H9 (cell line): ENCODE results near the gene TRPC6. TPM values are rescaled to one million over a fixed set of nuclear protein-coding genes. Genes with fewer than 3 reads are reported as not detected.

ENCODE experiments used
- DNase-seq: peaks from one replicate; pipeline ENCODE4 v3.0.0-alpha.2; 2017
- H2AFZ ChIP-seq: one replicate; pipeline ENCODE4 v1.6.1; 2013; ENCODE audit warnings: mild to moderate bottlenecking, low read length, control low read depth, moderate library complexity
- H2AK5ac ChIP-seq: 2 replicates; pipeline ENCODE4 v1.6.1; 2013; ENCODE audit warnings: low read length, control low read depth, mixed read lengths; ENCODE audit not compliant: insufficient read length
- H2BK120ac ChIP-seq: one replicate; pipeline ENCODE4 v1.6.1; 2013; ENCODE audit warnings: low read depth, mild to moderate bottlenecking, low read length, control low read depth, inconsistent platforms; ENCODE audit not compliant: poor library complexity, severe bottlenecking
- H2BK12ac ChIP-seq: 2 replicates; pipeline ENCODE4 v1.6.1; 2013; ENCODE audit warnings: low read length, control low read depth, mixed read lengths, low read depth; ENCODE audit not compliant: insufficient read length
- H2BK15ac ChIP-seq: 2 replicates; pipeline ENCODE4 v1.6.1; 2013; ENCODE audit warnings: low read depth, low read length, control low read depth
- H2BK20ac ChIP-seq: one replicate; pipeline ENCODE4 v1.6.1; 2013; ENCODE audit warnings: low read depth, mild to moderate bottlenecking, low read length, control low read depth, inconsistent platforms; ENCODE audit not compliant: poor library complexity, severe bottlenecking
- H2BK5ac ChIP-seq: 2 replicates; pipeline ENCODE4 v1.6.1; 2013; ENCODE audit warnings: low read length, control low read depth, mixed read lengths; ENCODE audit not compliant: insufficient read length
- H3K14ac ChIP-seq: 2 replicates; pipeline ENCODE4 v1.6.1; 2013; ENCODE audit warnings: low read length, control low read depth; ENCODE audit not compliant: insufficient read depth
- H3K18ac ChIP-seq: 2 replicates; pipeline ENCODE4 v1.6.1; 2013; ENCODE audit warnings: low read depth, mild to moderate bottlenecking, mixed read lengths, low read length, control low read depth; ENCODE audit not compliant: insufficient read length
- H3K23ac ChIP-seq: 2 replicates; pipeline ENCODE4 v1.6.1; 2013; ENCODE audit warnings: low read length, control low read depth, mixed read lengths, low read depth; ENCODE audit not compliant: insufficient read length
- H3K23me2 ChIP-seq: 2 replicates; pipeline ENCODE4 v1.6.1; 2013; ENCODE audit warnings: low read depth, mild to moderate bottlenecking, mixed read lengths, low read length, control low read depth; ENCODE audit not compliant: insufficient read length, poor library complexity, severe bottlenecking
- H3K27ac ChIP-seq: 2 replicates; pipeline ENCODE4 v1.5.1; 2013; ENCODE audit warnings: low read length, control low read depth, mixed read lengths, low read depth; ENCODE audit not compliant: insufficient read length
- H3K27me3 ChIP-seq: 2 replicates; pipeline ENCODE4 v1.6.1; 2013; ENCODE audit warnings: low read length, control low read depth, inconsistent platforms; ENCODE audit not compliant: insufficient read depth
- H3K4ac ChIP-seq: 2 replicates; pipeline ENCODE4 v1.6.1; 2013; ENCODE audit warnings: low read depth, mild to moderate bottlenecking, control low read depth, inconsistent platforms, low read length, moderate library complexity
- H3K4me1 ChIP-seq: 2 replicates; pipeline ENCODE4 v1.6.1; 2013; ENCODE audit warnings: low read length, control low read depth, inconsistent platforms; ENCODE audit not compliant: insufficient read depth
- H3K4me2 ChIP-seq: 2 replicates; pipeline ENCODE4 v1.6.1; 2013; ENCODE audit warnings: low read length, control low read depth, mixed read lengths; ENCODE audit not compliant: insufficient read length, insufficient read depth
- H3K56ac ChIP-seq: 2 replicates; pipeline ENCODE4 v1.6.1; 2013; ENCODE audit warnings: low read depth, mild to moderate bottlenecking, mixed read lengths, low read length, control low read depth; ENCODE audit not compliant: insufficient read length
- H3K79me1 ChIP-seq: 2 replicates; pipeline ENCODE4 v1.6.1; 2013; ENCODE audit warnings: low read depth, mild to moderate bottlenecking, moderate library complexity, low read length, control low read depth, inconsistent platforms; ENCODE audit not compliant: insufficient read depth, poor library complexity, severe bottlenecking
- H3K79me2 ChIP-seq: 2 replicates; pipeline ENCODE4 v1.6.1; 2013; ENCODE audit warnings: low read length, control low read depth, inconsistent platforms; ENCODE audit not compliant: insufficient read depth
- H3K9ac ChIP-seq: 2 replicates; pipeline ENCODE4 v1.6.1; 2013; ENCODE audit warnings: low read length, control low read depth, mixed read lengths; ENCODE audit not compliant: insufficient read length; ENCODE audit errors: extremely low read depth
- H3K9me3 ChIP-seq: one replicate; pipeline ENCODE4 v1.6.1; 2013; ENCODE audit warnings: low read depth, low read length, inconsistent platforms; ENCODE audit not compliant: control insufficient read depth
- H3T11ph ChIP-seq: one replicate; pipeline ENCODE4 v1.6.1; 2013; ENCODE audit warnings: mild to moderate bottlenecking, low read length, control low read depth, inconsistent platforms
- H4K20me1 ChIP-seq: one replicate; pipeline ENCODE4 v1.6.1; 2013; ENCODE audit not compliant: control insufficient read depth, insufficient read length, insufficient read depth
- H4K5ac ChIP-seq: 2 replicates; pipeline ENCODE4 v1.6.1; 2013; ENCODE audit warnings: low read depth, mild to moderate bottlenecking, mixed read lengths, low read length, control low read depth; ENCODE audit not compliant: insufficient read length
- H4K8ac ChIP-seq: replicated peaks from 2 replicates; pipeline ENCODE4 v1.6.1; 2013; ENCODE audit warnings: low read length, control low read depth, mixed read lengths, low read depth; ENCODE audit not compliant: insufficient read length
- H4K91ac ChIP-seq: 2 replicates; pipeline ENCODE4 v1.6.1; 2013; ENCODE audit warnings: low read depth, mild to moderate bottlenecking, moderate library complexity, mixed read lengths, low read length, control low read depth; ENCODE audit not compliant: insufficient read length
- H3K27ac Mint-ChIP-seq, 3 experiments: 2 replicates in 2 of 3; 3 replicates in 1 of 3; pipeline ENCODE4 v1.8.0; 2020 to 2021; ENCODE audit warnings: mixed read lengths in 3 of 3, mild to moderate bottlenecking in 1 of 3, moderate library complexity in 1 of 3
- H3K27me3 Mint-ChIP-seq: 2 replicates; pipeline ENCODE4 v1.8.0; 2021; ENCODE audit warnings: low read depth, mild to moderate bottlenecking, moderate library complexity, mixed read lengths
- H3K36me3 Mint-ChIP-seq, 3 experiments: 2 replicates in 2 of 3; 3 replicates in 1 of 3; pipeline ENCODE4 v1.8.0; 2020 to 2021; ENCODE audit warnings: low read depth in 3 of 3, mixed read lengths in 3 of 3; ENCODE audit not compliant: insufficient read depth in 1 of 3
- H3K4me1 Mint-ChIP-seq, 2 experiments: 2 replicates each; pipeline ENCODE4 v1.8.0; 2020; ENCODE audit warnings: mixed read lengths in 2 of 2
- H3K4me3 Mint-ChIP-seq, 2 experiments: 2 replicates in 1 of 2; 3 replicates in 1 of 2; pipeline ENCODE4 v1.8.0; 2020 to 2021; ENCODE audit warnings: mild to moderate bottlenecking in 2 of 2, mixed read lengths in 2 of 2, moderate library complexity in 1 of 2
- H3K9me3 Mint-ChIP-seq, 2 experiments: 2 replicates in 1 of 2; 3 replicates in 1 of 2; pipeline ENCODE4 v1.8.0; 2020; ENCODE audit warnings: mild to moderate bottlenecking in 2 of 2, mixed read lengths in 2 of 2, moderate library complexity in 1 of 2
- WGBS: extraction: QIAGEN DNeasy Blood & Tissue Kit; methylation state at CpG from one replicate; pipeline ENCODE4 v1.1.7; 2013; ENCODE audit warnings: missing lambda C conversion rate, low lambda C conversion rate, mixed read lengths; ENCODE audit not compliant: insufficient read length; ENCODE audit errors: extremely low coverage; 5-methylcytosine and 5-hydroxymethylcytosine counted together
- total RNA-seq: library from RNA; stranded (reverse); gene quantifications from 2 replicates; pipeline ENCODE4 v1.2.1, GENCODE V29; 2021
- TF ChIP-seq, protein P1 (sequence below): fragments of 200-600 bp; sonication (generic); conservative IDR thresholded peaks from 3 replicates; pipeline ENCODE4 v1.8.0; 2021; ENCODE audit warnings: antibody characterized with exemption, mild to moderate bottlenecking

The TRPC6 gene
- total RNA-seq, 1 experiment from 2014 or later: 14.4 TPM

DNA sequence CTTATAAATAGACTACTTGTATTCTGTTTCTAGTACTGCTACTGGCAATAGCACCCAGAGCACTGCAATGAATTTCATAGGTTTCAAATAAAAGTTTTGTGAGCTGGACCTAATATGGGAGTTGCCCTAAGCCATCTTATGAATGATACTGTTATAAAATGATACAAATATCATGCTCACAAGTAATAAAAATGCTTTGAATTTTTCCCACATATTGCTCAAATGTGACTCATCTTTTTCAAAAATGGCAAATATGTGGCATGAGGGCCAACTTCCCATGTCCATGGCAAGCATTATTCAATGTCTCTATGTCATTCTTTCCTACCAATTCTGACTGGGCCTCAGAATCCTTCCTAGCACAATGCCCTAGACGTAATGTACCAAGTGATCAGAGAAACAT is 137.6 kb downstream of the TRPC6 start:
- no peak overlapping the region for H3K56ac ChIP-seq
- H3K9me3 ChIP-seq: no peaks in the 10 kb centered on the region
- no peaks in the 10 kb centered on the region for H3K79me1 ChIP-seq
- H3K18ac ChIP-seq: no peak overlapping the region
- no peaks in the 10 kb centered on the region for H3K27me3 ChIP-seq
- TF ChIP-seq, protein P1, sequence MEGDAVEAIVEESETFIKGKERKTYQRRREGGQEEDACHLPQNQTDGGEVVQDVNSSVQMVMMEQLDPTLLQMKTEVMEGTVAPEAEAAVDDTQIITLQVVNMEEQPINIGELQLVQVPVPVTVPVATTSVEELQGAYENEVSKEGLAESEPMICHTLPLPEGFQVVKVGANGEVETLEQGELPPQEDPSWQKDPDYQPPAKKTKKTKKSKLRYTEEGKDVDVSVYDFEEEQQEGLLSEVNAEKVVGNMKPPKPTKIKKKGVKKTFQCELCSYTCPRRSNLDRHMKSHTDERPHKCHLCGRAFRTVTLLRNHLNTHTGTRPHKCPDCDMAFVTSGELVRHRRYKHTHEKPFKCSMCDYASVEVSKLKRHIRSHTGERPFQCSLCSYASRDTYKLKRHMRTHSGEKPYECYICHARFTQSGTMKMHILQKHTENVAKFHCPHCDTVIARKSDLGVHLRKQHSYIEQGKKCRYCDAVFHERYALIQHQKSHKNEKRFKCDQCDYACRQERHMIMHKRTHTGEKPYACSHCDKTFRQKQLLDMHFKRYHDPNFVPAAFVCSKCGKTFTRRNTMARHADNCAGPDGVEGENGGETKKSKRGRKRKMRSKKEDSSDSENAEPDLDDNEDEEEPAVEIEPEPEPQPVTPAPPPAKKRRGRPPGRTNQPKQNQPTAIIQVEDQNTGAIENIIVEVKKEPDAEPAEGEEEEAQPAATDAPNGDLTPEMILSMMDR: no peak
- H3K79me2 ChIP-seq: no peaks in the 10 kb centered on the region
- no peaks in the 10 kb centered on the region for H3K23me2 ChIP-seq
- no peaks in the 10 kb centered on the region for H3K4me1 ChIP-seq
- H3K23ac ChIP-seq: no peak overlapping the region
- H3K27ac ChIP-seq: no peak overlapping the region
- H4K20me1 ChIP-seq: no peaks in the 10 kb centered on the region
- no peak overlapping the region for H2BK20ac ChIP-seq
- Mint-ChIP-seq H3K36me3 (no peaks in the 10 kb centered on the region; a peak in 1 of 7 replicates), H3K9me3 (no peaks in the 10 kb centered on the region), H3K27ac (no peak overlapping the region), H3K4me1 (peaks cover 0 to 2% of the 10 kb centered on the region in 2 experiments; a peak in 1 of 4 replicates), H3K27me3 (no peaks in the 10 kb centered on the region), H3K4me3 (no peak overlapping the region)
- no peak overlapping the region for H3K14ac ChIP-seq
- H2BK120ac ChIP-seq: no peak overlapping the region
- H2BK15ac ChIP-seq: no peak overlapping the region
- H2AK5ac ChIP-seq: no peak overlapping the region
- H4K5ac ChIP-seq: no peak overlapping the region
- DNase-seq: no peak
- no peak overlapping the region for H2AFZ ChIP-seq
- no CpG with 5 or more reads among the region's 1 CpG for WGBS
- no peak overlapping the region for H2BK12ac ChIP-seq
- H3K9ac ChIP-seq: no peak overlapping the region
- no peak overlapping the region for H2BK5ac ChIP-seq
- no peak overlapping the region for H4K91ac ChIP-seq
- H3K4me2 ChIP-seq: no peak overlapping the region
- no peak overlapping the region for H4K8ac ChIP-seq
- H3K4ac ChIP-seq: no peak overlapping the region
- H3T11ph ChIP-seq: no peak overlapping the region
